HG03575 (cell line): Measurements from ENCODE around the gene ACOXL.

Experiments used
- ATAC-seq: cut with Tn5 transposase; IDR thresholded peaks from one replicate; pipeline ENCODE4 v1.9.1; 2021; ENCODE audit not compliant: unreplicated experiment, insufficient number of reproducible peaks, low FRiP score; ENCODE audit errors: extremely low read depth

Gene ACOXL

GRCh38 chr2:110746586-110747521 is 14.5 kb downstream of the ACOXL start:
- ATAC-seq = no peak

DNA sequence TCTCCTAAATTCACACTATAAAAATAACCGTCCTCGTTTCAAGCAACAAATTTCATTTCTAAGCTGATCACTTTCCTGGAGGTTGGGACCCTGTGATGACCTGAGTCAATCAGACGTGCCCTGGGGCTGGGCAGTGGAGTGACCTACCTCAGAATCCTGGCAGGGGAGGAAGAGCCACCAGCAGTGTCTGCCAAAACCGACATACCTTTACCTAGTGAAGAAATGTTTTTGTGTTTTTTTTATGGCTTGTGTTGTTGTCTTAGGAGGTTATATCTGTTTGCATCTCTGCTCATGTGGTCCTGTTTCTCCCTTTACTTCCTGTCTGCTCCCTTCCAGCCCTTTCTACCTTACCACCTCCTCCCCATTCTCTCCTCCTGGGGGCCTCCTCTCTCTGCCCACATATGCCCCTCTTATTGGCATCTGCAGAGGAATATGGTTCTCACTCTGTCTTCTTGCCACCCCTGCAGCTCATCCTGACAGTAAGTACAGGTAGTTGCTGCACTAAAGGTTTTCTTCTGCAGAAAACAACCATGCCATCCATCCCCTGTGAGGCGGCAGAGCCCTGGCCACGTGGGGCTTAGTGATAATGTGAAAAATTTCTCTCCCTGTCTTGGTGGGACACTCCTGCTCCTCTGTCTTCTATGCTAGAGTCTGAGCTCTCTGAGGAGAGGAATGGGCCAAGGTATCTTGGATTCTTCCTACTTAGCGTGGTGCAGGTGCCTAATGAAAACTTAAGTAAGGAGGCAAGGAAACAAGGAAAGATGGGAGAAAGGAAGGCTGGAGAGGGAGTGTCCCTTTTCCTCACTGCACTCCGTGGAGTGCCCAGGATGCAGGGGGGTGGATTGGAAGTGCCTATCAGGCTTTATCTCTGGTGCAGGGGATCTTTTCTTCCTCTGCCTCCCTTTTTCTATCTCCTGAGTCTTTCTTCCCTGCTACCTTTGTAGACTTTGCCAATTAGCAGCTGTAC is 15.4 kb downstream of the ACOXL start:
- no peak for ATAC-seq

DNA sequence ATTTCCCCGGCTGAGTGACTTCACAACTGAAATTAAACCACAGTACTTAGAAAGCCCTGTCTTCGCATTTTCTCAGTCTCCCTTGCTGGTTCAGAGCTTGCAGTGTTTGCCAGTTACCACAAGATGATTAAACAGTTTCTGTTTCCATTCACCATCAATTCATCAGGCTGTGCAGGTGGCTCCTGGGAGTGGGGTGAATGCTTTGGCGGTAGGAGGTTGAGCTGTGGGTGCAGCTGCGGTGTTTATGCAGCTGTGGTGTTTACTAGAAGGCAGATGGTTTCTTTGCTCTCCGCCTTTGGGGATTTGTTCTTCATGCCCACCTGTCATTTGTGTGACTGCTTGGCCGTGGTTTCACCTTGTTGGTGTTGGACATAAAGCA is 16.1 kb downstream of the ACOXL start:
- ATAC-seq = peak; percentile 95

- no peak for ATAC-seq
Observed at GRCh38 chr2:110751642-110752041, 19.3 kb downstream of the ACOXL start.

DNA sequence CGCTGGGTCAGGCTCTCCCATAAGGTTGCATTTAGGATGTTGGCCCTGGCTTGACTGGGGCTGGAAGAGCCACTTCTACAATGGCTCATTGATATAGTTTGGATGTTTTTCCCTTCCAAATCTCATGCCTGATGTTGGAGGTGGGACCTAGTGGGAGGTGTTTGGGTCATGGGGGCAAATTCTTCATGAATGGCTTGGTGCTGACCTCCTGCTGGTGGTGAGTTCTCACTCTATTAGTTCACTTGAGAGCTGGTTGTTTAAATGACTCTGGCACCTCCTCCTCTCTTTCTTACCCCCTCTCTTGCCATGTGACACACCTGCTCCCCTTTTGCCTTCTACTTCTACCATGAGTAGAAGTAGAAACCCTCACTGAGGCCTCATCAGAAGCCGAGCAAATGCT is 20.5 kb downstream of the ACOXL start:
- ATAC-seq = no peak

DNA sequence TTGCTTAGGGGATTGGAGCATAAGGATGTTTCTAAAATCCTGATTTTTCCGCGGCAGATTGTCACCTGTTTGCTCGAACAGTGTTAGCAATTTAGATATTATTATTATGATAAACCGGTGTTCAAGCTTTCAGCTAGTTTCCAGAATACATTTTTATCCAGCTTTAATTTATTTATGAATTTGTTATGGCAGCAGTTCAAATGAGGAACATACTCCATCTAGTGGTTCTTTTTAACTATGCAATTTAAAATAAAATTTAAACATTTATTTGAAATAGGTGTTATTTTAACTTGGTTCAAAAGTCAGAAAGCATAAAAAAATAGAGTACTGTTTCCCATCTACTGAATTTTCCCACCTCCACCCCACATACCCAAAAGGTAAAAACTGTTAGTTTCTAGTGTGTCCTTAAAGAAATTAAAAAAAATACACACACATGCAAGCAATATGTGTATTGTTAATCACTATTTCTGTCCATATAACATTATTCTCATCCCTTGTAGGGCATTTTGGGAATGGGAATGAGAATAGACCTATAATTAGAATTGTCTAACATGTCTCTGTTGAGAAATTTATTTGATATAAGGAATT is 23.2 kb downstream of the ACOXL start:
- ATAC-seq = no peak

DNA sequence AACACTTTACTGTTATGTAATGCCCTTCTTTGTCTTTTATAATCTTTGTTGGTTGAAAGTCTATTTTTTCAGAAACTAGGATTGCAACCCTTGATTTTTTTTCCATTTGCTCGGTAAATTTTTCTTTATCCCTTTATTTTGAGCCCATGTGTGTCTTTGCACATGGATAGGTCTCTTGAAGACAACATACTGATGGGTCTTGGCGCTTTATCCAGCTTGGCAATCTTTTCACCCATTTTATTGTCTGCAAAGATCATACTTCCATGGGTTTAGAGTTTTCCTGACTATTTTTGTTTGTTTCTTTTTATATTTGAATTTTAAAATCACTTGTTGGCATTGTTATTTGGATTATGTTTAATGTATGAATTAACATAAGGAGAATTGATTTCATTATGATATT is 27.0 kb downstream of the ACOXL start:
- ATAC-seq = no peak

GRCh38 chr2:110764931-110765330 is 32.6 kb downstream of the ACOXL start:
- no peak for ATAC-seq

GRCh38 chr2:110766291-110766690 is 33.9 kb downstream of the ACOXL start:
- ATAC-seq = no peak

DNA sequence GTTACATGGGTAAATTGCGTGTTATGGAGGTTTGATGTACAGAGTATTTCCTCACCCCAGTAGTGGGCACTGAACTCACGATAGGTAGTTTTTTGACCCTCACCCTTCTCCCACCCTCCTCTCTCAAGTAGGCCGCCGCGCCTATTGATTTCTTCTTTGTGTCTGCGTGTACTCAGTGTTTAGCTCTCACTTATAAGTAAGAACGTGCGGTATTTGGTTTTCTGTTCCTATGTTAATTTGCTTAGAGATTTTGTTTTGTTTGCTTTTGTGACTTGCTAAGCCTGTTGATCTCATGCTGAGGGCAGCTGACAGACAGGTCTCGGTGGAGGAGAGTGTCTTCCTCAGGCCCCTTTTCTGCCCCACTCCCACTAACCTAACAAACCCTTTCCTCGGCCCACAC is 36.2 kb downstream of the ACOXL start:
- no peak for ATAC-seq

DNA sequence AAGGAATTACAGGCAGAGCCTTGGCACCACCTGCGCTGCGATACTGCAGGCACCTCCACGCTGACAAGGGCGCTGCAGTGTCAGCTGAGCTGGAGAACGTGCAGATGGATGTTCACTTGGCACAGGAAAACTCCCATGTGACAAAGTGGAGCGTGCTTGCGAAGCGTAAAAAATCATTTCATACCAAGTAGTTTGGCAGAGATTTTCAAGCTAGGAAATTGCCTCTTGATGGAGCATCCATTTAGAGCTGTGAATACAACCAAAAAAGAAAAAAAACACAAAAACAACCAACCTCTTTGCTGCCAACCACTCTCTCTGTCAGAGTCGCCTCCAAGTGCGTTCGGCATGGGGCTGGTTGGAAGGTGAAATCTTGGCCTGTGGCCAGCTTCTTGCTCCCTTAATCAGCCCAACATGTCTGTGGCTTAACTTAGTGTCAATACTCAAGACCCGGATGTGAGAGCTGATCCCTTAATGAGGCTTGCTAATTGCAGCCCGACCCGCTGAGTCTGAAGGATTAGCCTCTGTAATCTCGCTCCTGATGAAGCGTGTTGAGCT is 38.1 kb downstream of the ACOXL start:
- no peak for ATAC-seq

DNA sequence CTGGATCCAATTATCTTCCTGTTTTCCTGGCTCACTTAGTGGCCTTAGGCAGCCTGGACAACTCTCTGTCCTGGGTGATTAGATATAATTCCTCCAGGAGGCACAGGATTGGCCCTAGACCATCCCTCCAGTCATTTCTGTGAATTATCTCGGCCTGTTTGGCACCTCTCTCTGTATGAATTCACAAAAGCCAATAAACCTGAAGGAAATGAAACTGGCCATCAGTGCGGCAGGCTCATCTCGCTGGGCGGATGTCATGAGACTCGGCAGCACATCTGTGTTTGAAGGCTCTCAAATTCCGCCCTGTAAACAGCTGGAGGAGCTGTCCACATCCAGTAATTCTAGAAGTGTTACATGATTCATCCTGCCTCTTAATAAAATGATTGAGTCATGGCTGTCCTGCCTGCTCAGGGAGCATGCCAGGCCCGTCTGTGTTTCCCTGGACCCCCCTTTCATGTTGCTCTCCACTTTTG is 38.6 kb downstream of the ACOXL start:
- ATAC-seq = no peak

- no peak for ATAC-seq
Observed at GRCh38 chr2:110771547-110772382, 39.4 kb downstream of the ACOXL start.

DNA sequence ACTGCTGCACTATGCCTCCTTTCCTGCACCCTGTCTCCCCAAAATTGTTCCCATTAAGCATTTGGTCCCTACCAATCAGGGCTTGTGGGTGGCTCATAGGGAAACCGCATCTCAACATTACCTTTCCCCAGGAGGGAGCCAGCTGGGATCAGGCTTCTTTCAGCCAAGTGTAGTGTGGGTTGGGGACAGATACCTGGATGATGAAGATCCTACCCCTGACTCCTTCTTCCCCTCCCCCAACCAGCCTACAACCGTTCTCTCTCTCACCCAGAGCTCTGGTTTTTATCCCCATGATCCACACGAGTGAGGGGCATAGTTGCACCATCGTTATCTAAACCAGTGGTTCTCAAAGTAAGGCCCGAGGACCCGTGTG is 40.0 kb downstream of the ACOXL start:
- no peak for ATAC-seq

DNA sequence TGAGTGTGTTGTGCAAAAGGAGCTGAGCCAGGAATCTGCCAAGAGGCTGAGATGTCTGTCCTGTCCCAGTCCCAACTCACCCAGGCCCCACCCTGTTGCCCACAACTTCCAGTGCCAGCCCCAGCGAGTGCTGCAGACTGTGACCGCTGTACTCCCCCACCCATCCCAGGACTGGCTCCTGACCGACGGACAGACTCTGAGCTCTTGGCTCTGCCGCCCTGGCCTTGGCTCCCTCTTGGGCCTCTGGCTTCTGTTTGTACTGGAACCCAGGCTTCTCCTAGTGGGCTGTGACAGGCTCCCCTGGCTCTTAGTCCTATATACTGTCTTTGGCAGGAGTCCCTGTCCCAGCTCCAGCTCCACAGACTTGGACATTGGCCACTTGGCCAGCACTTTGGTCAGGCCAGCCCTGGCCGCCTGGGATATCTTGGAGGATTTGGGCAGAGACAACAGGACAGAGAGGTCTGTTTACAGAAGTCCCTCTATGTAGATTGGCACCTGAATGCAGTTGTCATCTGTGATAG is 41.1 kb downstream of the ACOXL start:
- ATAC-seq = no peak

GRCh38 chr2:110774701-110775100 is 42.3 kb downstream of the ACOXL start:
- no peak for ATAC-seq

- ATAC-seq = no peak
Observed at GRCh38 chr2:110777531-110778311, 45.3 kb downstream of the ACOXL start.
